ENCODE measurements around the gene CUL4A.

DNA sequence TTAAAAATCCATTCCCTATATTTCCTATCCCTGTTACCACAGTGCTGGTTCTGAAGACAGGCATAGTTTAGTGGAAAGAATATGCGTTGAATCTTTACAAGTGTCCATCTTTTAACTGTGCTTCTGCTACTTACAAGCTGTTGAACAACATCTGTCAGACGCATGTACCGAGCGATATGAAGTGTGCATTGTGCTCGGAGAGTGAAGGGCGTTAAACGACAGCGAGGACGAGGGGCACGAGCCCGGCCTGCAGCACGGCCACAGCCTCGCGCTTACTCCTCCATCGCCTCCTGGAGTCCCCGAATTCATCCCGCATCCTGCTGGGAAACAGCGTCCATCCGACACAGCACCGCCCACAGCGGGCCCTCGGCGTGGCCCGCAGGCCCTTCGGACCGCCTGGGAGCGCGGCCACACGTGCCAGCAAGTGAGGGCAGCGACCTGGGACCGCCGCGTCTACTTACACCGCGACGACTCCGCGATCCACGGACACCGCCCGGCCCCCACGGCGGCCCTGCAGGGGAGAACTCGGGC lies 1.5 kb upstream of the CUL4A start:
- TF ChIP-seq CTCF (IDR thresholded peaks at IDR 0.05) (no peak), POLR2A (IDR thresholded peaks at IDR 0.05) (no peak)
